OCI-LY7 (cell line): ENCODE data around the gene GALNTL6. TPM values are rescaled to one million over a fixed set of nuclear protein-coding genes. Genes with fewer than 3 reads are reported as not detected.

Experiments
- BruUV-seq: library from RNA; stranded (reverse); fragments of 400-500 nt; replicated peaks from 2 replicates; lab custom pipeline; 2021; lab: Mats Ljungman, UMichigan
- CTCF ChIA-PET: fragments of 300-600 bp; sonication (Branson Sonifier 250); formaldehyde crosslinking; loops from one replicate; lab custom pipeline; 2022; ENCODE audit warnings: antibody characterized with exemption; ENCODE audit not compliant: unreplicated experiment; lab: Charles Lee
- POLR2A ChIA-PET: fragments of 300-600 bp; sonication (Branson Sonifier 250); formaldehyde crosslinking; loops from one replicate; lab custom pipeline; 2022; ENCODE audit warnings: antibody characterized with exemption; lab: Charles Lee
- DNase-seq: peaks from one replicate; pipeline ENCODE4 v3.0.0-alpha.2; 2015; ENCODE audit warnings: low spot score
- H2AFZ ChIP-seq: fragments of 200-600 bp; sonication (generic), shearing (Covaris generic); 2 replicates; pipeline ENCODE4 v1.6.1; 2014; ENCODE audit warnings: mild to moderate bottlenecking, antibody characterized with exemption, low read length, moderate library complexity
- H3K27ac ChIP-seq: fragments of 200-600 bp; sonication (generic); 2 replicates; pipeline ENCODE4 v1.5.1; 2014; ENCODE audit warnings: mixed run types, low read depth, mild to moderate bottlenecking, moderate library complexity, low read length, inconsistent platforms; ENCODE audit not compliant: poor library complexity, severe bottlenecking
- H3K36me3 ChIP-seq: fragments of 200-600 bp; sonication (generic); 2 replicates; pipeline ENCODE4 v1.6.1; 2014; ENCODE audit warnings: mild to moderate bottlenecking, antibody characterized with exemption, low read length, moderate library complexity, mixed read lengths; ENCODE audit not compliant: insufficient read depth
- H3K4me1 ChIP-seq: fragments of 200-600 bp; sonication (generic); 2 replicates; pipeline ENCODE4 v1.5.1; 2014; ENCODE audit warnings: mild to moderate bottlenecking, low read length; ENCODE audit not compliant: insufficient read depth, poor library complexity, severe bottlenecking
- H3K4me2 ChIP-seq: fragments of 200-600 bp; sonication (generic); 2 replicates; pipeline ENCODE4 v1.6.1; 2014; ENCODE audit warnings: mild to moderate bottlenecking, low read length
- H3K4me3 ChIP-seq: fragments of 200-600 bp; sonication (generic); 2 replicates; pipeline ENCODE4 v1.5.1; 2014; ENCODE audit warnings: mild to moderate bottlenecking, low read depth, low read length; ENCODE audit not compliant: poor library complexity, severe bottlenecking
- H3K79me2 ChIP-seq: fragments of 200-600 bp; sonication (generic); 2 replicates; pipeline ENCODE4 v1.6.1; 2016; ENCODE audit warnings: low read depth, mild to moderate bottlenecking, low read length, moderate library complexity, mixed read lengths; ENCODE audit not compliant: insufficient read depth
- H3K9me2 ChIP-seq: fragments of 200-600 bp; sonication (generic); 2 replicates; pipeline ENCODE4 v1.6.1; 2016; ENCODE audit warnings: mild to moderate bottlenecking, low read length, mixed read lengths; ENCODE audit not compliant: insufficient read depth
- H3K9me3 ChIP-seq: fragments of 200-600 bp; sonication (generic); 2 replicates; pipeline ENCODE4 v1.6.1; 2014; ENCODE audit warnings: mild to moderate bottlenecking, mixed run types, low read length, mixed read lengths
- H4K20me1 ChIP-seq: fragments of 200-600 bp; sonication (generic); 2 replicates; pipeline ENCODE4 v1.6.1; 2014; ENCODE audit warnings: mild to moderate bottlenecking, antibody characterized with exemption, low read length, moderate library complexity, mixed read lengths; ENCODE audit not compliant: insufficient read depth
- CTCF ChIP-seq: fragments of 200-600 bp; sonication (generic); conservative IDR thresholded peaks from 2 replicates; pipeline ENCODE4 v1.5.1; 2014; ENCODE audit warnings: mild to moderate bottlenecking, antibody characterized with exemption, low read length, moderate library complexity, mixed read lengths
- EZH2phosphoT487 ChIP-seq: fragments of 200-600 bp; sonication (generic); IDR thresholded peaks from 2 replicates; pipeline ENCODE4 v1.6.1; 2018; ENCODE audit warnings: low read depth, borderline replicate concordance, mild to moderate bottlenecking, mixed run types, antibody characterized with exemption, low read length, moderate library complexity, mixed read lengths
- intact Hi-C: fragments of 100-400 bp; cut with micrococcal nuclease; formaldehyde crosslinking; loops from one replicate; pipeline ENCODE4 v1.10.0; 2022; ENCODE audit not compliant: unreplicated experiment
- total RNA-seq, 2 experiments: library from RNA; depleted of rRNA in 1 of 2; stranded (reverse); fragments of >200 nt in 1 of 2; shearing (Covaris generic) in 1 of 2; gene quantifications; 2 replicates each; pipeline ENCODE4 v1.2.3, GENCODE V29; 2014 to 2022

GALNTL6 gene
- total RNA-seq, 2 experiments from 2014 or later, result not detected

- Histone ChIP-seq H3K36me3 (no peaks in the 10 kb centered on the region), H3K4me1 (no peaks in the 10 kb centered on the region), H3K9me3 (no peaks in the 10 kb centered on the region), H3K4me2 (no peak overlapping the region), H2AFZ (no peak overlapping the region), H3K27ac (no peak overlapping the region), H4K20me1 (no peaks in the 10 kb centered on the region), H3K9me2 (0 out of 2 replicates have a peak, but pooled peaks cover 4% of the 10 kb centered on the region), H3K4me3 (no peak overlapping the region), H3K79me2 (no peaks in the 10 kb centered on the region)
- CTCF ChIA-PET, result no interaction called here
- no peak for TF ChIP-seq EZH2phosphoT487
- TF ChIP-seq CTCF, result no peak
- DNase-seq, result no peak
- POLR2A ChIA-PET, result no interaction called here
- no TSS peak for BruUV-seq
- intact Hi-C loops, result no loop called here
Measured at GRCh38 chr4:172996571-172997216, 1183.5 kb downstream of the GALNTL6 start.

GRCh38 chr4:172997217-172997609 lies 1184.0 kb downstream of the GALNTL6 start:
- BruUV-seq, result no TSS peak
- H3K79me2 ChIP-seq, result no peaks in the 10 kb centered on the region
- H3K27ac ChIP-seq, result no peak overlapping the region
- no peaks in the 10 kb centered on the region for H3K4me1 ChIP-seq
- no peak overlapping the region for H3K4me2 ChIP-seq
- 0 out of 2 replicates have a peak, but pooled peaks cover 4% of the 10 kb centered on the region for H3K9me2 ChIP-seq
- CTCF ChIA-PET, result no interaction called here
- POLR2A ChIA-PET, result no interaction called here
- no peaks in the 10 kb centered on the region for H3K36me3 ChIP-seq
- no peak overlapping the region for H3K4me3 ChIP-seq
- TF ChIP-seq CTCF (no peak), EZH2phosphoT487 (no peak)
- intact Hi-C loops, result no loop called here
- DNase-seq, result no peak
- H2AFZ ChIP-seq, result no peak overlapping the region
- H3K9me3 ChIP-seq, result no peaks in the 10 kb centered on the region
- no peaks in the 10 kb centered on the region for H4K20me1 ChIP-seq

GRCh38 chr4:172997856-172998255 lies 1184.7 kb downstream of the GALNTL6 start:
- no peak overlapping the region for H3K4me3 ChIP-seq
- H3K4me2 ChIP-seq, result no peak overlapping the region
- DNase-seq, result no peak
- H3K36me3 ChIP-seq, result no peaks in the 10 kb centered on the region
- intact Hi-C loops, result no loop called here
- no peaks in the 10 kb centered on the region for H4K20me1 ChIP-seq
- ChIA-PET CTCF (no interaction called here), POLR2A (no interaction called here)
- no peaks in the 10 kb centered on the region for H3K9me3 ChIP-seq
- H3K27ac ChIP-seq, result no peak overlapping the region
- H2AFZ ChIP-seq, result no peak overlapping the region
- H3K79me2 ChIP-seq, result no peaks in the 10 kb centered on the region
- no peaks in the 10 kb centered on the region for H3K4me1 ChIP-seq
- 0 out of 2 replicates have a peak, but pooled peaks cover 4% of the 10 kb centered on the region for H3K9me2 ChIP-seq
- no TSS peak for BruUV-seq
- no peak for TF ChIP-seq EZH2phosphoT487
- no peak for TF ChIP-seq CTCF
